ENCODE measurements around the gene AXL. TPM values are rescaled to one million over a fixed set of nuclear protein-coding genes. Genes with fewer than 3 reads are reported as not detected.
"Not testable (repeated sequence)": the region's sequence is repeated elsewhere in the genome, so short reads cannot be mapped to it uniquely, and the experiment has no call there.

Gene AXL
- total RNA-seq, 1 donor from 2014 or later: 20.9 TPM

DNA sequence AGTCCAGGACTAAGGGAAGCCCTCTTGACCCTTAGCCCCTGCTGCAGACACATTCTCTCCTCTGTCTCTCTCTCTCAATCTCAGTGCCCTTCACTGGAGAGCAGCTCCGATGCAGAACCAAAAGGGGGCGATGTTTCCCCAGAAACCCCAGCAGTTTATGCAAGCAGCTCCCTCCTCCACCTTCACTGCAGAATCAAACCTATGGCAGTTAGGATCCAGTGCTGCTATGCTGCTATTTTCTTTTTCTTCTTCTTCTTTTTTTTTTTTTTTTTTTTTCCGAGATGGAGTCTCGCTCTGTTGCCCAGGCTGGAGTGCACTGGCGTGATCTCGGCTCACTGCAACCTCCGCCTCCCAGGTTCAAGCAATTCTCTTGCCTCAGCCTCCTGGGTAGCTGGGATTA is 14.7 kb upstream of the AXL start:
- TF ChIP-seq CTCF (conservative IDR thresholded peaks at IDR 0.05): peak; percentile 94
- not testable (repeated sequence) for H3K4me3 Mint-ChIP-seq; H3K9me3 Mint-ChIP-seq; H3K4me1 Mint-ChIP-seq (ENCODE audit: unreplicated experiment); H3K27me3 Mint-ChIP-seq; H3K36me3 Mint-ChIP-seq
- DNase-seq (ENCODE audit: extremely low spot score, unreplicated experiment): peak; percentile 82
- H3K27ac Mint-ChIP-seq: peak overlapping the region; percentile 18

GRCh38 chr19:41205995-41206394 is 13.0 kb upstream of the AXL start:
- H3K27ac Mint-ChIP-seq: no peak overlapping the region
- no peak for TF ChIP-seq CTCF (conservative IDR thresholded peaks at IDR 0.05)
- H3K4me1 Mint-ChIP-seq (ENCODE audit: unreplicated experiment): peaks cover 4% of the 10 kb centered on the region
- no peaks in the 10 kb centered on the region for H3K27me3 Mint-ChIP-seq
- no peaks in the 10 kb centered on the region for H3K9me3 Mint-ChIP-seq
- H3K4me3 Mint-ChIP-seq: no peak overlapping the region
- no peaks in the 10 kb centered on the region for H3K36me3 Mint-ChIP-seq
- no peak for DNase-seq (ENCODE audit: extremely low spot score, unreplicated experiment)

DNA sequence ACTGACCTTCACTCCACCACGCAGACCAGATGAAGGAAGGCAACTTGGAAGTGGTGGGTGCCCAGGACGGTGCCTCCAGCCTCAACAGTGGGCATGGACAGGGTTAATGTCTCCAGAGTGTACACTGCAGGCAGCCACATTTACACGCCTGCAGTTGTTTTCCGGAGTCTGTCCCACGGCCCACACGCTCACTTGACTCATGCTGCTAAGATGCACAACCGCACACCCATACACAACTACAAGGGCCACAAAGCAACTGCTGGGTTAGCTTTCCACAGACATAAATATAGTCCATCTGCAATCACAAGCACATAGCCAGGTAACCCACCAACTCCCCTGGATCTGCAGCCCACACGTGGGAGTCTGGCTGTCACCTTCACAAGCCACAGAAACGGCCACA is 12.6 kb upstream of the AXL start:
- peaks cover 4% of the 10 kb centered on the region for H3K4me1 Mint-ChIP-seq (ENCODE audit: unreplicated experiment)
- no peak for TF ChIP-seq CTCF (conservative IDR thresholded peaks at IDR 0.05)
- H3K9me3 Mint-ChIP-seq: no peaks in the 10 kb centered on the region
- H3K4me3 Mint-ChIP-seq: no peak overlapping the region
- H3K27ac Mint-ChIP-seq: no peak overlapping the region
- DNase-seq (ENCODE audit: extremely low spot score, unreplicated experiment): no peak
- no peaks in the 10 kb centered on the region for H3K27me3 Mint-ChIP-seq
- no peaks in the 10 kb centered on the region for H3K36me3 Mint-ChIP-seq

GRCh38 chr19:41206926-41207750 is 11.9 kb upstream of the AXL start:
- Mint-ChIP-seq H3K4me1 (ENCODE audit: unreplicated experiment) (peaks cover 4% of the 10 kb centered on the region), H3K27ac (no peak overlapping the region), H3K4me3 (no peak overlapping the region), H3K27me3 (no peaks in the 10 kb centered on the region), H3K36me3 (no peaks in the 10 kb centered on the region), H3K9me3 (no peaks in the 10 kb centered on the region)
- no peak for DNase-seq (ENCODE audit: extremely low spot score, unreplicated experiment)
- no peak for TF ChIP-seq CTCF (conservative IDR thresholded peaks at IDR 0.05)

DNA sequence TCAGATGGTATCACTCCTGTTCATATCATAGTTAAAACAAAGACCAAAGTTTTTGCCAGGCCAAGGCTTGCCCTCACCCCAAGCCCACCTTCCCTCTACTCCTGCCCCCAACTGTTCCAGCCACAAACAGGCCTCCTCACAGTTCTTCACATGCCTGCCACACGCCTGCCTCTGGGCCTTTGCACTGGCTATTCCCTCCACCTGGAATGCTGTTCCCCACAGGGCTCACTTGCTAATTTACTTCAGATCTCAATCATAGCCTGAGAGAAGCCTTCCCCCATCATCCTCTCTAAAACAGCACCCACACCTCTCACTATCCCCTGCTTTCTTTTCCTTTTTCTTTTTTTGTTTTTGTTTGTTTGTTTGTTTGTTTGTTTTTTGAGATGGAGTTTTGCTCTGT is 4.9 kb upstream of the AXL start:
- H3K27me3 Mint-ChIP-seq: peaks cover 3% of the 10 kb centered on the region
- no peak overlapping the region for H3K4me3 Mint-ChIP-seq
- H3K9me3 Mint-ChIP-seq: no peaks in the 10 kb centered on the region
- H3K36me3 Mint-ChIP-seq: no peaks in the 10 kb centered on the region
- no peak for TF ChIP-seq CTCF (conservative IDR thresholded peaks at IDR 0.05)
- H3K4me1 Mint-ChIP-seq (ENCODE audit: unreplicated experiment): peaks cover 10% of the 10 kb centered on the region
- no peak for DNase-seq (ENCODE audit: extremely low spot score, unreplicated experiment)
- H3K27ac Mint-ChIP-seq: peak overlapping the region; percentile 23
